HCT116 (cell line): ENCODE data around the gene LTBR. TPM values are rescaled to one million over a fixed set of nuclear protein-coding genes. Genes with fewer than 3 reads are reported as not detected.

Experiments used
- ATAC-seq: fragments of 200-7000 bp; cut with Tn5 transposase; 2 replicates; pipeline ENCODE4 v1.9.1; 2020; ENCODE audit warnings: mild to moderate bottlenecking, moderate library complexity
- BruUV-seq: library from RNA; stranded (reverse); fragments of 400-500 nt; replicated peaks from 2 replicates; lab custom pipeline; 2021; lab: Mats Ljungman, UMichigan
- CTCF ChIA-PET: fragments of 300-600 bp; sonication (Branson Sonifier 250); formaldehyde crosslinking; loops from one replicate; lab custom pipeline; 2021; ENCODE audit warnings: antibody characterized with exemption; lab: Charles Lee
- POLR2A ChIA-PET: fragments of 300-600, 350-600 bp; sonication (Branson Sonifier 250); formaldehyde crosslinking; loops from one replicate; lab custom pipeline; 2021; ENCODE audit warnings: antibody characterized with exemption; lab: Charles Lee
- RAD21 ChIA-PET, 2 experiments: fragments of 300-600 bp; sonication (Branson Sonifier 250); formaldehyde crosslinking; loops; one replicate each; lab custom pipeline; 2023; ENCODE audit warnings: low total read pairs in 2 of 2; ENCODE audit not compliant: uncharacterized antibody in 2 of 2, unreplicated experiment in 2 of 2, low non-redundant PET in 1 of 2; lab: Charles Lee
- DNase-seq: peaks from one replicate; pipeline ENCODE4 v3.0.0-alpha.2; 2010; ENCODE audit warnings: low read depth, low spot score
- H2AFZ ChIP-seq: fragments of 200-600 bp; shearing (Covaris generic), sonication (generic); 2 replicates; pipeline ENCODE4 v1.6.1; 2017; ENCODE audit warnings: low read depth, mixed run types, mixed read lengths, antibody characterized with exemption, low read length; ENCODE audit not compliant: poor library complexity, severe bottlenecking
- H3K27ac ChIP-seq: 2 replicates; pipeline ENCODE4 v1.5.1; 2012; ENCODE audit warnings: low read depth, low read length
- H3K27me3 ChIP-seq: fragments of 200-600 bp; sonication (generic); 2 replicates; pipeline ENCODE4 v1.6.1; 2016; ENCODE audit warnings: mixed run types, low read length, mixed read lengths; ENCODE audit not compliant: insufficient read depth
- H3K36me3 ChIP-seq, 2 experiments: fragments of 200-500 bp in 1 of 2; fragments of 200-600 bp in 1 of 2; sonication (Bioruptor generic) in 1 of 2; sonication (generic) in 1 of 2; 2 replicates each; pipeline versions ENCODE4 v1.5.1 to v1.6.1; 2014 to 2016; ENCODE audit warnings: low read length in 2 of 2, inconsistent platforms in 1 of 2, mixed read lengths in 1 of 2, mixed run types in 1 of 2; ENCODE audit not compliant: insufficient read depth in 2 of 2, control insufficient read depth in 1 of 2
- H3K4me1 ChIP-seq, 2 experiments: fragments of 200-600 bp in 1 of 2; sonication (generic) in 1 of 2; 2 replicates each; pipeline versions ENCODE4 v1.5.1 to v1.6.1; 2012 to 2017; ENCODE audit warnings: low read length in 2 of 2, inconsistent platforms in 1 of 2, mild to moderate bottlenecking in 1 of 2, mixed read lengths in 1 of 2, mixed run types in 1 of 2, moderate library complexity in 1 of 2; ENCODE audit not compliant: insufficient read depth in 2 of 2, control insufficient read depth in 1 of 2
- H3K4me2 ChIP-seq: fragments of 200-600 bp; sonication (generic); 2 replicates; pipeline ENCODE4 v1.6.1; 2017; ENCODE audit warnings: mixed run types, low read length, mixed read lengths
- H3K4me3 ChIP-seq, 2 experiments: fragments of 200-600 bp in 1 of 2; sonication (generic) in 1 of 2; replicated peaks in 1 of 2; 2 replicates each; pipeline ENCODE4 v1.5.1; 2011 to 2016; ENCODE audit warnings: low read length in 2 of 2, control low read depth in 1 of 2, low read depth in 1 of 2, mild to moderate bottlenecking in 1 of 2, mixed read lengths in 1 of 2, mixed run types in 1 of 2
- H3K79me2 ChIP-seq: fragments of 200-600 bp; sonication (generic); 2 replicates; pipeline ENCODE4 v1.6.1; 2017; ENCODE audit warnings: mild to moderate bottlenecking, mixed run types, low read length, moderate library complexity, mixed read lengths; ENCODE audit not compliant: insufficient read depth
- H3K9ac ChIP-seq: fragments of 200-600 bp; sonication (generic); 2 replicates; pipeline ENCODE4 v1.6.1; 2016; ENCODE audit warnings: low read length, mixed read lengths
- H3K9me2 ChIP-seq: fragments of 200-600 bp; sonication (generic), shearing (Covaris generic); 2 replicates; pipeline ENCODE4 v1.6.1; 2017; ENCODE audit warnings: mixed run types, mild to moderate bottlenecking, moderate library complexity; ENCODE audit not compliant: insufficient read depth
- H3K9me3 ChIP-seq, 2 experiments: fragments of 200-500 bp in 1 of 2; fragments of 200-600 bp in 1 of 2; sonication (Bioruptor generic) in 1 of 2; sonication (generic) in 1 of 2; 2 replicates each; pipeline ENCODE4 v1.6.1; 2014 to 2017; ENCODE audit warnings: low read length in 2 of 2, mixed read lengths in 2 of 2, inconsistent platforms in 1 of 2, low read depth in 1 of 2, mild to moderate bottlenecking in 1 of 2, mixed run types in 1 of 2, moderate library complexity in 1 of 2; ENCODE audit not compliant: control insufficient read depth in 1 of 2, insufficient read depth in 1 of 2
- H4K20me1 ChIP-seq: fragments of 200-600 bp; sonication (generic), shearing (Covaris generic); 2 replicates; pipeline ENCODE4 v1.6.1; 2017; ENCODE audit warnings: mixed run types, mild to moderate bottlenecking, moderate library complexity; ENCODE audit not compliant: insufficient read depth
- CBX3 ChIP-seq: IDR thresholded peaks from 2 replicates; pipeline ENCODE4 v1.6.1; 2012; ENCODE audit warnings: low read depth
- EZH2 ChIP-seq: fragments of 200-600 bp; sonication (generic); IDR thresholded peaks from 2 replicates; pipeline ENCODE4 v1.6.1; 2017; ENCODE audit warnings: antibody characterized with exemption, mixed run types
- RAD21 ChIP-seq: IDR thresholded peaks from 2 replicates; pipeline ENCODE4 v1.6.1; 2012; ENCODE audit warnings: low read depth, mild to moderate bottlenecking
- YY1 ChIP-seq: IDR thresholded peaks from 2 replicates; pipeline ENCODE4 v1.6.1; 2011; ENCODE audit warnings: low read length, low read depth, moderate library complexity, mild to moderate bottlenecking; ENCODE audit not compliant: insufficient replicate concordance; ENCODE audit errors: extremely low read depth
- intact Hi-C: fragments of 100-400 bp; cut with micrococcal nuclease; formaldehyde crosslinking; loops from 2 replicates; pipeline ENCODE4 v1.10.0; 2022
- total RNA-seq: library from RNA; stranded (reverse); gene quantifications from one replicate; pipeline ENCODE4 v1.2.1, GENCODE V29; 2021; ENCODE audit not compliant: unreplicated experiment
- TF ChIP-seq, protein P1 (sequence below), 3 experiments: fragments of 200-600 bp in 1 of 3; sonication (generic) in 1 of 3; IDR thresholded peaks in 2 of 3; conservative IDR thresholded peaks in 1 of 3; 2 replicates each; pipeline ENCODE4 v1.5.1; 2012 to 2017; ENCODE audit warnings: low read depth in 2 of 3, low read length in 2 of 3, antibody characterized with exemption in 1 of 3, borderline replicate concordance in 1 of 3, control low read depth in 1 of 3, mild to moderate bottlenecking in 1 of 3, mixed read lengths in 1 of 3, mixed run types in 1 of 3, moderate library complexity in 1 of 3; ENCODE audit not compliant: insufficient read depth in 1 of 3
- TF ChIP-seq, protein P2 (sequence below): IDR thresholded peaks from 2 replicates; pipeline ENCODE4 v1.6.1; 2012; ENCODE audit warnings: low read depth

The LTBR gene
- total RNA-seq, 1 experiment from 2014 or later: 128 TPM

DNA sequence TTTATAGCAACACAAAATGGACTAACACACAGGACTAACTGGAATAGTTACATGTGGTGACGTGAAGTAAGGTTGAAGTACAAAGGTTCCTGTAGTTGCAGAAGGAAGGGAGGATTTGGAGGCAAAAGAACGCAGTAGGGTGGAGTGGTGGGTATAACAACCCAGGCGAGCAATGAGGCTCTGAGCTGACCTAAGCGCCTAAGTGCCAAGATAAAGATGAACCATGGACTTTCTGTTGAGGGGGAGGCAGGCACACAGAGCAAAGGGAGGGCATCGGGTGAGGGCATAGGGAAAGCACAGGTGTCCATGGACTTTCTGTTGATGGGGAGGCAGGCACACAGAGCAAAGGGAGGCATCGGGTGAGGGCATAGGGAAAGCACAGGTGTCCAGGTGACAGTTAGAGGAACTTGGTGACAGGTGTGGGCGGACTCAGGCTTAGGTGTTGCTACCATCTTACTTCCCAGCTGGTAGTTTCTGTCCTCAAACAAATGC, 23.8 kb upstream of the LTBR start:
- H3K36me3 ChIP-seq: peaks cover 4 to 19% of the 10 kb centered on the region in 2 experiments; a peak in 3 of 4 replicates
- H3K9me3 ChIP-seq: no peaks in the 10 kb centered on the region
- no peak for ATAC-seq
- H3K4me1 ChIP-seq: peaks cover 37 to 58% of the 10 kb centered on the region in 2 experiments
- intact Hi-C loops: no loop called here
- no peak overlapping the region for H3K27ac ChIP-seq
- no peak overlapping the region for H3K9ac ChIP-seq
- TF ChIP-seq, protein P1, sequence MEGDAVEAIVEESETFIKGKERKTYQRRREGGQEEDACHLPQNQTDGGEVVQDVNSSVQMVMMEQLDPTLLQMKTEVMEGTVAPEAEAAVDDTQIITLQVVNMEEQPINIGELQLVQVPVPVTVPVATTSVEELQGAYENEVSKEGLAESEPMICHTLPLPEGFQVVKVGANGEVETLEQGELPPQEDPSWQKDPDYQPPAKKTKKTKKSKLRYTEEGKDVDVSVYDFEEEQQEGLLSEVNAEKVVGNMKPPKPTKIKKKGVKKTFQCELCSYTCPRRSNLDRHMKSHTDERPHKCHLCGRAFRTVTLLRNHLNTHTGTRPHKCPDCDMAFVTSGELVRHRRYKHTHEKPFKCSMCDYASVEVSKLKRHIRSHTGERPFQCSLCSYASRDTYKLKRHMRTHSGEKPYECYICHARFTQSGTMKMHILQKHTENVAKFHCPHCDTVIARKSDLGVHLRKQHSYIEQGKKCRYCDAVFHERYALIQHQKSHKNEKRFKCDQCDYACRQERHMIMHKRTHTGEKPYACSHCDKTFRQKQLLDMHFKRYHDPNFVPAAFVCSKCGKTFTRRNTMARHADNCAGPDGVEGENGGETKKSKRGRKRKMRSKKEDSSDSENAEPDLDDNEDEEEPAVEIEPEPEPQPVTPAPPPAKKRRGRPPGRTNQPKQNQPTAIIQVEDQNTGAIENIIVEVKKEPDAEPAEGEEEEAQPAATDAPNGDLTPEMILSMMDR (IDR thresholded peaks at IDR 0.05 in 2 of 3, conservative IDR thresholded peaks at IDR 0.05 in 1 of 3; ENCODE audit: borderline replicate concordance in 1 of 3, insufficient read depth in 1 of 3, low read depth in 2 of 3, low read length in 2 of 3): no peak
- TF ChIP-seq, protein P2, sequence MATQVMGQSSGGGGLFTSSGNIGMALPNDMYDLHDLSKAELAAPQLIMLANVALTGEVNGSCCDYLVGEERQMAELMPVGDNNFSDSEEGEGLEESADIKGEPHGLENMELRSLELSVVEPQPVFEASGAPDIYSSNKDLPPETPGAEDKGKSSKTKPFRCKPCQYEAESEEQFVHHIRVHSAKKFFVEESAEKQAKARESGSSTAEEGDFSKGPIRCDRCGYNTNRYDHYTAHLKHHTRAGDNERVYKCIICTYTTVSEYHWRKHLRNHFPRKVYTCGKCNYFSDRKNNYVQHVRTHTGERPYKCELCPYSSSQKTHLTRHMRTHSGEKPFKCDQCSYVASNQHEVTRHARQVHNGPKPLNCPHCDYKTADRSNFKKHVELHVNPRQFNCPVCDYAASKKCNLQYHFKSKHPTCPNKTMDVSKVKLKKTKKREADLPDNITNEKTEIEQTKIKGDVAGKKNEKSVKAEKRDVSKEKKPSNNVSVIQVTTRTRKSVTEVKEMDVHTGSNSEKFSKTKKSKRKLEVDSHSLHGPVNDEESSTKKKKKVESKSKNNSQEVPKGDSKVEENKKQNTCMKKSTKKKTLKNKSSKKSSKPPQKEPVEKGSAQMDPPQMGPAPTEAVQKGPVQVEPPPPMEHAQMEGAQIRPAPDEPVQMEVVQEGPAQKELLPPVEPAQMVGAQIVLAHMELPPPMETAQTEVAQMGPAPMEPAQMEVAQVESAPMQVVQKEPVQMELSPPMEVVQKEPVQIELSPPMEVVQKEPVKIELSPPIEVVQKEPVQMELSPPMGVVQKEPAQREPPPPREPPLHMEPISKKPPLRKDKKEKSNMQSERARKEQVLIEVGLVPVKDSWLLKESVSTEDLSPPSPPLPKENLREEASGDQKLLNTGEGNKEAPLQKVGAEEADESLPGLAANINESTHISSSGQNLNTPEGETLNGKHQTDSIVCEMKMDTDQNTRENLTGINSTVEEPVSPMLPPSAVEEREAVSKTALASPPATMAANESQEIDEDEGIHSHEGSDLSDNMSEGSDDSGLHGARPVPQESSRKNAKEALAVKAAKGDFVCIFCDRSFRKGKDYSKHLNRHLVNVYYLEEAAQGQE: no peak
- no peak for TF ChIP-seq EZH2
- no peak for TF ChIP-seq CBX3
- no peak for TF ChIP-seq RAD21
- no peak for TF ChIP-seq YY1
- TF ChIP-seq, all 23 proteins: peak for 0
- ChIA-PET CTCF (no interaction called here), RAD21 (no interaction called here), POLR2A (interaction anchor here (1.3 kb wide), 1 partner anchor 24 kb away, joined by 4 read pairs; no protein-coding TSS in a partner anchor)
- no peak overlapping the region for H3K4me3 ChIP-seq
- DNase-seq: no peak
- H3K9me2 ChIP-seq: no peaks in the 10 kb centered on the region
- H3K27me3 ChIP-seq: no peaks in the 10 kb centered on the region
- no peaks in the 10 kb centered on the region for H4K20me1 ChIP-seq
- peaks cover 27% of the 10 kb centered on the region for H3K79me2 ChIP-seq
- no peak overlapping the region for H2AFZ ChIP-seq
- H3K4me2 ChIP-seq: no peak overlapping the region
- no TSS peak for BruUV-seq
